ENCODE data around the gene MASP1. TPM values are rescaled to one million over a fixed set of nuclear protein-coding genes. Genes with fewer than 3 reads are reported as not detected.
A peak's percentile ranks its signal among the peaks of the same experiment; 100 is the strongest.

The MASP1 gene, protein sequence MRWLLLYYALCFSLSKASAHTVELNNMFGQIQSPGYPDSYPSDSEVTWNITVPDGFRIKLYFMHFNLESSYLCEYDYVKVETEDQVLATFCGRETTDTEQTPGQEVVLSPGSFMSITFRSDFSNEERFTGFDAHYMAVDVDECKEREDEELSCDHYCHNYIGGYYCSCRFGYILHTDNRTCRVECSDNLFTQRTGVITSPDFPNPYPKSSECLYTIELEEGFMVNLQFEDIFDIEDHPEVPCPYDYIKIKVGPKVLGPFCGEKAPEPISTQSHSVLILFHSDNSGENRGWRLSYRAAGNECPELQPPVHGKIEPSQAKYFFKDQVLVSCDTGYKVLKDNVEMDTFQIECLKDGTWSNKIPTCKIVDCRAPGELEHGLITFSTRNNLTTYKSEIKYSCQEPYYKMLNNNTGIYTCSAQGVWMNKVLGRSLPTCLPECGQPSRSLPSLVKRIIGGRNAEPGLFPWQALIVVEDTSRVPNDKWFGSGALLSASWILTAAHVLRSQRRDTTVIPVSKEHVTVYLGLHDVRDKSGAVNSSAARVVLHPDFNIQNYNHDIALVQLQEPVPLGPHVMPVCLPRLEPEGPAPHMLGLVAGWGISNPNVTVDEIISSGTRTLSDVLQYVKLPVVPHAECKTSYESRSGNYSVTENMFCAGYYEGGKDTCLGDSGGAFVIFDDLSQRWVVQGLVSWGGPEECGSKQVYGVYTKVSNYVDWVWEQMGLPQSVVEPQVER
- total RNA-seq, result not detected in 2 replicates

DNA sequence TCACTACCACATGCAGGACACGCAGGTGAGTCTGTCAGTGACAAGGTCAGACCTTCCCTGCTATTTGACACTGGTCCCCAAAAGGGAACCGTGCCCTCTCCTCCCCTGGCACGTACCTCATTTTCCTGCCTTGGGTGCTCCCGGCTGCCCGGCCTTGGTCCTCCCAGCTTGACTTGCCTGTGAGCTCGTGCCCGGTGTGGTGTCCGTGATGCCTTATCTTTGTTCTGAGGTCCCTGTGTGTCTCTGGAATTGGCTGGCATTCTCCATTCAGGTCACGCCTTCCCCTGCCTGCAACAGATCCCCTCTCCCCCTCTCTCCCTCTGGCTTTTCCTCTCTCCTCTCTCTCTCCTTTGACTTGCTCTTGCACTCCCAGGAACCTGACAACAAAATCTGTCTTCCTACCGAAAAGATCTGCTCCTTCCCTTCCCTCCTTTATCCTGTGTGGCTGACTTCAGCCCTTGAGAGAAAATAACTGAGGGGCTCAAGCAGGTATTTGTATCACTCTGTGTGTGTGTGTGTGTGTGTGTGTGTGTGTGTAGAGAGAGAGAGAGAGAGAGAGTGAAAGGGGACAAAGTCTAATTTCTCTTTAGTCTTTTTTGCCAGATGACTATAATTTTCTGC lies at the start of gene MASP1:
TSS of gene MASP1 (minus strand) at position 226 of the 621 bp plus-strand sequence. CDS start at position 121, 105 bp downstream.
- intact Hi-C loops (cut with micrococcal nuclease), result no loop called here
- Mint-ChIP-seq H3K36me3 (ENCODE audit: low read depth) (no peaks in the 10 kb centered on the region), H3K9me3 (no peaks in the 10 kb centered on the region), H3K4me1 (no peaks in the 10 kb centered on the region), H3K27me3 (peaks cover 40% of the 10 kb centered on the region), H3K27ac (no peak within 1 kb of the TSS), H3K4me3 (no peak within 1 kb of the TSS)
- DNase-seq, result no peak

DNA sequence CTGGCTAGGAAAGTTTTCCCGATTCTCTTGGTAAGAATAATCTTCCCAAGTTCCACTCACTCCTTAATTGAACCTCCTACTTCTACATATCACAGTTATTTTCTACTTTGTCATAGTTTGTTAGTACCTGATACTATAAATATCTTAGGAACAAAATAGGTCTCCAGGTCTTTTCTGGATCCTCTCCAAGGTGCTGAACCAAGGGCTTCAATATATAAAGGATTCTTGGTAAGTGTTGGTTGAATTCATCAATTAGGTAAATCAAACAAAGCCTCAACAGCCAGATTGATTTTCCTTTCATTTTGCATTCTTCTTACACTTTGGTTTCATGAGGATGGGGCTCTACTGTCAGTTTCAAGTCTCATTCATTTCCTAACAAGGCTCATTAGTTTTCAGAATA lies 49.0 kb upstream of the MASP1 start:
- Mint-ChIP-seq H3K9me3 (no peaks in the 10 kb centered on the region), H3K36me3 (ENCODE audit: low read depth) (no peaks in the 10 kb centered on the region), H3K4me3 (no peak overlapping the region), H3K4me1 (no peaks in the 10 kb centered on the region), H3K27me3 (peaks cover 27% of the 10 kb centered on the region), H3K27ac (no peak overlapping the region)
- no peak for DNase-seq
- intact Hi-C loops (cut with micrococcal nuclease), result no loop called here

DNA sequence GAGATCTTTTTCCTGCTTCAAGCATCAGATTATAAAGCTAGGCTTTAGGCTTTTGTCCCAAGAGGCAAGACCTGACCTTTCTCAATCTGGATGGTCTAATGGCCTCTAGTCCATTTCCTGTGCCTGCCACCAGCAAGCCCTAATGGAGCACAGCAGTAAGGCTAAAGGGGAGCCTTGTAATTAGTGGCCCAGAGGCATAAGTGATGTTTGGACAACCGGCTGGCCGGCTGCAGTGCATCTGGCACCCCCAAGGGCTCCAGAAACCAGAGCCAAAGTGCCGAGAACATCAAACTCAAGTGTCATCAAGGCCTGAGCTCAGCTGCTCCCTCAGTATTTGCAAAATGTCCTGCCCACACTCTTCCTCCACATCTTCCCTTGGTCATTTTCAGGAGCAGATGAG lies 44.8 kb upstream of the MASP1 start:
- no peak for DNase-seq
- intact Hi-C loops (cut with micrococcal nuclease), result no loop called here
- peaks cover 13% of the 10 kb centered on the region for H3K27me3 Mint-ChIP-seq
- no peaks in the 10 kb centered on the region for H3K9me3 Mint-ChIP-seq
- H3K4me1 Mint-ChIP-seq, result no peaks in the 10 kb centered on the region
- no peak overlapping the region for H3K4me3 Mint-ChIP-seq
- H3K27ac Mint-ChIP-seq, result no peak overlapping the region
- H3K36me3 Mint-ChIP-seq (ENCODE audit: low read depth), result no peaks in the 10 kb centered on the region

DNA sequence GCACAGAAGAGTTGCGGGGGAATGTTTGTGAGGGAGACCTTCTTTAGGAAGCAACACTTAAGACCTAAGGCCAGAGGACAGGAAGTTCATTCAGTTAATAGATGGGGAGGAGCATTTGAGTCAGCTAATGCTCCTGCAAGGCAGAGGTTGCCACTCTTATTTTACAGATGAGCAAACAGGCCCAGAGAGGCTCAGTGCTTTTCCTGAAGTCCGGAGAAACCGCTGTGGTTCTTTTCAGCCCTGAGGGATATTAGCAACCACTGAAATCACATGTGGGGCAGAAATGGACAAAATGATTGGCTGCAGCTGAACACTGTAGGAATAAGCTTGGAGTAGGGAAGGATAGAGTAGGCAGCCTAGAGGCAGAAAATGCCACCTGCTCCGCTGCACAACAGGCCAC lies 43.4 kb upstream of the MASP1 start:
- no peak overlapping the region for H3K4me3 Mint-ChIP-seq

DNA sequence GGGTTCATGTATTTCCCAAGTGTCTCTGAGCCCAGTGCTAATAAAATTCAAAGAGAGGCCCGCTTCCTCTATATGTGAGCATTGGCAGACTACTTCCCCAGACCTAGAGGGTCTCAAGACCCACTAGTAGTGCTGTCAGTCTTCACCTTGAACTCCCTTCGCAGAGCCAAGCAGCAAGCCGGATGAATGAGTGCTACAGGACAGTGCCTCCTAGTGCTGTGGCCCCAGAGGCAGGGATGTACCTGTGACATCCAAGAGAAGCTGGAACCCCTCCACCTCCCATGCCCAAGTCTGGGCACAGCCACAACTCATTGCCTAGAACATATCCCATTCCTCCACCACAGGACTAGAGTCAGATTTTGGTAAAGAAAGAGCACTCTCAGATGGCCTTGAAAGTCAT lies 37.2 kb upstream of the MASP1 start:
- intact Hi-C loops (cut with micrococcal nuclease), result no loop called here
- peak; percentile 37 for DNase-seq
- H3K4me1 Mint-ChIP-seq, result no peaks in the 10 kb centered on the region
- H3K9me3 Mint-ChIP-seq, result no peaks in the 10 kb centered on the region
- H3K27me3 Mint-ChIP-seq, result peaks cover 16% of the 10 kb centered on the region
- no peak overlapping the region for H3K27ac Mint-ChIP-seq
- H3K4me3 Mint-ChIP-seq, result no peak overlapping the region
- no peaks in the 10 kb centered on the region for H3K36me3 Mint-ChIP-seq (ENCODE audit: low read depth)

More for the DNA sequence above, 43.4 kb upstream of the MASP1 start:
- H3K9me3 Mint-ChIP-seq, result no peaks in the 10 kb centered on the region
- H3K4me1 Mint-ChIP-seq, result no peaks in the 10 kb centered on the region
- peaks cover 11% of the 10 kb centered on the region for H3K27me3 Mint-ChIP-seq
- H3K27ac Mint-ChIP-seq, result no peak overlapping the region
- DNase-seq, result peak; percentile 34
- intact Hi-C loops (cut with micrococcal nuclease), result no loop called here
- H3K36me3 Mint-ChIP-seq (ENCODE audit: low read depth), result no peaks in the 10 kb centered on the region

DNA sequence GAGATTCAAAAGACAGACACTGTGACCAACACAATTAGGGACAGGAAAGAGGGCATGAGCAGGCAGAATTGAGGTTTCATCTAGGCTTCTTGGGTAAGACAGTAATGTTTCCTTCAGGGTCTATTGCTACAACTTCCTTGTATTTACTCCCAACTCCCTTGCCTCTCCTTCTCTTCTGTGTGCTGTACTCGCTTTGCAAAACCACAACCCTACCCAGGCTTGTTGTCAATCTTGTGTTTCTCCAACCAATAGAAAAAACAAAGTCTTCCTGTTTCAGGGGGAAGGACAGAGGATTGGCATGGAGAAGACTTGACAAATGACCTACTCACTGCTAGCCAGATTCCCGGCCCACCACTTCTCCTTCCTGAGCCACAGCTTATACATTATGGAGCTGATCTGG lies 36.3 kb upstream of the MASP1 start:
- intact Hi-C loops (cut with micrococcal nuclease), result no loop called here
- no peak overlapping the region for H3K27ac Mint-ChIP-seq
- DNase-seq, result peak; percentile 46

DNA sequence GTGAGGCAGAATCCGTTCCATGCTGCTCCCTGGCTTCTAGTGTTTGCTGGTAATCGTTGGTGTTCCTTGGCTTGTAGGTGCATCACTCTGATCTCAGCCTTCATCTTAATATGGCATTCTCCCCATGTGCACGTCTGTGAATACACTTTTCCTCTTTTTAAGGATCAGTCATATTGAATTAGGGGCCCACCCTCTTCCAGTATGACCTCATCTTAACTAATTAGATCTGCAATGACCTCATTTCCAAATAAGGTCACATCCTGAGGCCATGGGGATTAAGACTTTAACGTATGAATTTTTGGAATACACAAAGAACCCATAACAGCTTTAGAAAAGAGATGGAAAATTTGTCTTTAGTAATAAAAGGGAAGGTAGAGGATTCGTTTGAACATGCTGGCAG lies 34.1 kb upstream of the MASP1 start:
- H3K27me3 Mint-ChIP-seq, result peaks cover 17% of the 10 kb centered on the region
- no peak overlapping the region for H3K27ac Mint-ChIP-seq
- no peaks in the 10 kb centered on the region for H3K9me3 Mint-ChIP-seq
- no peaks in the 10 kb centered on the region for H3K36me3 Mint-ChIP-seq (ENCODE audit: low read depth)
- no peak overlapping the region for H3K4me3 Mint-ChIP-seq
- intact Hi-C loops (cut with micrococcal nuclease), result no loop called here
- no peaks in the 10 kb centered on the region for H3K4me1 Mint-ChIP-seq
- no peak for DNase-seq

More for the DNA sequence above, 36.3 kb upstream of the MASP1 start:
- H3K9me3 Mint-ChIP-seq, result no peaks in the 10 kb centered on the region
- H3K4me3 Mint-ChIP-seq, result no peak overlapping the region
- peaks cover 19% of the 10 kb centered on the region for H3K27me3 Mint-ChIP-seq
- H3K36me3 Mint-ChIP-seq (ENCODE audit: low read depth), result no peaks in the 10 kb centered on the region
- no peaks in the 10 kb centered on the region for H3K4me1 Mint-ChIP-seq

DNA sequence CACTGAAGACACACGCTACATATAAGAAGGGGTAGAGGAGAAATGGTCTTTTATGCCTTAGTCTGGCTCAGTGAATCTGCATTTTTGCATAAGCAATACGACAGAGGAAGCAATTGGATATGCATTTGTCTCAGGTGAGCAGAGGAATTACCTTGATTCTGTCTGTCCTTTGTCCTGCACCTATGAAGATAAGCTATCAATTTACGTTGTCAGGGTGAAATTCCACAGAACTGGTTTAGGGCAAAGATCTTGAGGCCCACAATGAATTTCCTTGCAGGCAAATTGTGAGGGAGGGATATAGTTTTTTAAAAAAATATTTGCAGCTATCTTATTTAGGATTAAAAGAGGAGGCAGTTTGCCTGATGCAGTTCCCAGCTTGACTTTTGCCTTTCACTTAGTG lies 31.6 kb upstream of the MASP1 start:
- intact Hi-C loops (cut with micrococcal nuclease), result loop anchor here (5.0 kb wide), 1 partner anchor 114 kb away; no protein-coding TSS in a partner anchor
- Mint-ChIP-seq H3K4me3 (no peak overlapping the region), H3K27ac (no peak overlapping the region)

DNA sequence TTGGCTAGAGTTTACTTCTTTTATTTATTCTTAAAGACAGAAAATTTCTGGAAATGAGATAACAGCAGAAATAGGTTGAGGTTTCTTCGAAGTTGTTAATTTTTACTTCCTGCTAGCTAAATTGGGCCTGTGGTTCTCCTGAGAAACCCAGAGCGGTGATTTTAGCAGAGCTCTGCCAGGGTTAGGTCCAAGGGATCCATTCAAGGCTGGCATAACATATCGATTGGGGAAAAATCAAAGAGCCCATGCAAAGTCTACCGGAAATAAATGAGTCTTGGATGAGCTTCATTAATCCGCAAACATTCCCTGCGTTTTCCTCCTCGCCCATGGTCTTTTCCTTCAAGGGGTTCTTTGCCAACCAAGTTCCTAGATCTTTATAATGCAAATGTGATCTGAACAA lies 30.8 kb upstream of the MASP1 start:
- H3K4me3 Mint-ChIP-seq, result no peak overlapping the region
- intact Hi-C loops (cut with micrococcal nuclease), result loop anchor here (5.0 kb wide), 1 partner anchor 115 kb away; no protein-coding TSS in a partner anchor
- H3K36me3 Mint-ChIP-seq (ENCODE audit: low read depth), result no peaks in the 10 kb centered on the region
- no peak overlapping the region for H3K27ac Mint-ChIP-seq
- peaks cover 14% of the 10 kb centered on the region for H3K27me3 Mint-ChIP-seq
- DNase-seq, result peak; percentile 10
- H3K9me3 Mint-ChIP-seq, result no peaks in the 10 kb centered on the region
- peaks cover 7% of the 10 kb centered on the region for H3K4me1 Mint-ChIP-seq

More for the DNA sequence above, 31.6 kb upstream of the MASP1 start:
- Mint-ChIP-seq H3K36me3 (ENCODE audit: low read depth) (no peaks in the 10 kb centered on the region), H3K9me3 (no peaks in the 10 kb centered on the region), H3K4me1 (peaks cover 7% of the 10 kb centered on the region), H3K27me3 (peaks cover 11% of the 10 kb centered on the region)
- DNase-seq, result peak; percentile 26

DNA sequence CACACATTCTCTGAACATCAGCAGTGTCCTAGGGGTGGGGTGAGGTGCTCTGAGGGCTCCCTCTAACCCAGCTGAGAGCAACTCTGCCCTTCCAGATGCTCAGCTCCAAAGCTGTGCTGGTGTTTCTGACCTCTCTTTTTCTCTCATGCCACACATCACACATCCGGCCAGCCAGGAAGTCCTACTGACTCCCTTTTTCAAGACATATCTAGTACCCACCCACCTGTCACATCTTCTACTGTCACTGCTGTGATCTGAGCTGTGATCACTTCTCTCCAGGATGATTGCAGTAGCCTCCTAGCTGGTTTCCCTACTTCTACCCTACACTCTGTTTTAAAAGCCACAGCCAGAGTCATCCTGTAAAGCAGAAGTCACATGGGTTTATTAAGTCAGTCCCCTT lies 30.2 kb upstream of the MASP1 start:
- H3K4me3 Mint-ChIP-seq, result no peak overlapping the region
- peaks cover 19% of the 10 kb centered on the region for H3K27me3 Mint-ChIP-seq
- intact Hi-C loops (cut with micrococcal nuclease), result loop anchor here (5.0 kb wide), 1 partner anchor 116 kb away; no protein-coding TSS in a partner anchor
- DNase-seq, result peak; percentile 51
- H3K4me1 Mint-ChIP-seq, result peaks cover 7% of the 10 kb centered on the region
- H3K27ac Mint-ChIP-seq, result no peak overlapping the region
- H3K9me3 Mint-ChIP-seq, result no peaks in the 10 kb centered on the region
- no peaks in the 10 kb centered on the region for H3K36me3 Mint-ChIP-seq (ENCODE audit: low read depth)

DNA sequence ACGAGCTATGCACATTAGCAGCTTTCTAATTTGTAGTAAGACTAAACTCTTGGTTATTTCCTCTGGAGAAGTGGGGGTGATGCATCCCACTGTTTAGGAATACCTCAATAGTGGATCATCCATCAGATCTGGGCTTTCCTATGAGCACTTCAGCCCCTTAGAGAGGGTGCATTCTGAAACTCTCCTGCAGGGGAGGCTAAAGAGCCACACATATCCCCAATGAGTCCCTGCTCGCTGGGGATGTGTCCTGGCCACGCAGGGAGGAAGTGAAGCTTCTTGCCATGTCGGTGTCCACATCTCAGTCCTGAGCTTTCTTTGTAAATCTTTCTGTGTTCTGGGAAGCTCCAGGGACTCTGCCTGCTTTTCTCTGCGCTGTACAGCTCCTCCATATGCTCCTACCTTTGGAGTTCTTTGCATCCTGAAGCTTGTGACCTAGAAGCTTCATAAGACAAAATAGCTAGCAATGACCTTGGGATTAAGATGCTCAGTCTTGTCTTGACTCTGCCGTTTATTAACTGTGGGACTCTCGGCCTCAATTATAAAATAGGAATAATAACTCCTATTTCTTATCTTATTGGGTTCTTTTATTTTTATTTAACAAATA lies 28.3 kb upstream of the MASP1 start:
- Mint-ChIP-seq H3K4me1 (peaks cover 7% of the 10 kb centered on the region), H3K4me3 (no peak overlapping the region), H3K27me3 (peaks cover 22% of the 10 kb centered on the region), H3K36me3 (ENCODE audit: low read depth) (no peaks in the 10 kb centered on the region), H3K27ac (no peak overlapping the region), H3K9me3 (no peaks in the 10 kb centered on the region)
- peak; percentile 90 for DNase-seq
- intact Hi-C loops (cut with micrococcal nuclease), result loop anchor here (1.0 to 5.0 kb wide), 5 partner anchors 100 to 394 kb away; no protein-coding TSS in a partner anchor

DNA sequence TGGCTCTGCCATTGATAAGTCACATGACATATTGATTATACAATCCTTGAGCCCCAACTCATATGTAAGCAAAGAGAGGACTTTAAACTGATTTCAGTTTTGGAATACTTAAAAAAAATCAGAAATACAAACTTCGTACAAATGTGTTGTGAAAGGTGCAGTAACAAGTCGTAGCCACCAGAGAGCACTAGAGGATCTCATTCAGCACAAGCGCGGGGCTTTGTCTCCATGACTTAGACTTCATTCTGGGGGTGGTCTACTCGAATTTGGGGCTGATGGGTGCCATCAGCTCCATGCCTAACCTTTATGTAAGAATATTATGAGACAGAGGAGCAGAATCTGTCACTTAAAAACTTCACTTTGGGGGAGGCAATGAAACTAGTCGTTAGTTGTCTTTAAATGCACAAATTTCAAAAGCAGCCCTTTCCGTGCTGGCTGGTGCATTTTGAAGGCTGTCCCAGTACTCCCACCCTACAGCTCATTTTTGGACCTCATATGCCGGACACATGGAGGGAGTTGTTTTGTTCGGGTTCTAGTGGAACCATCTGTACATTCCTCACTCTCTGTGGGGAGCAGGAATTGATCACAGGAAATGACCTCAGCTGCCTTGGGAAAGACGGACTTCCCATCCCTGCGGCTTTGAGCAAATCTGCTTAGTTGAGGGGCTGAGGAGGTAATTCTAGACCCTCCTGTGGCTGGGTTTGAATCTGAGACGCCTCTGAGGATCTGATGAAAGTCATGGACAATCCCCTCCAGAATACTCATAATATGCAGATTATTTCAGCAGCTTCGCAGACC lies 27.5 kb upstream of the MASP1 start:
- Mint-ChIP-seq H3K27me3 (peaks cover 24% of the 10 kb centered on the region), H3K27ac (no peak overlapping the region), H3K36me3 (ENCODE audit: low read depth) (no peaks in the 10 kb centered on the region), H3K4me3 (no peak overlapping the region), H3K4me1 (peaks cover 7% of the 10 kb centered on the region), H3K9me3 (no peaks in the 10 kb centered on the region)
- intact Hi-C loops (cut with micrococcal nuclease), result loop anchor here (1.0 kb wide), 4 partner anchors 99 to 395 kb away; no protein-coding TSS in a partner anchor
- DNase-seq, result peak; percentile 79

DNA sequence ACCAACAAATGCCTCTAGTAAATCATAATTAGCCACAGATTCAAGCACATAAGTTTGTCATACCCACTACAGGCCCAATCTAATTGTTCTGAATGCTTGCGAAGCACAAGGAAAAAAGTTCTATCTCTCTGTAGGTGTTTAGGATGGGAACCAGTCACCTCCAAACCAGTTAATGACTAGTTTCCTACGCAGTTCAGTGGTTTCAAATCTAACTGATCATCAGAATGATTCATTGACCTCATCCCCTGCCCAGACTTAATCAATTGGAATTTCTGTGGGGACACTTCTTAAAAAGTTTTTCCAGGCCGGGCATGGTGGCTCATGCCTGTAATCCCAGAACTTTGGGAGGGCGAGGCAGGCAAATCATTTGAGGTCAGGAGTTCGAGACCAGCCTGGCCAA lies 24.3 kb upstream of the MASP1 start:
- Mint-ChIP-seq H3K4me1 (peaks cover 7% of the 10 kb centered on the region), H3K27me3 (peaks cover 32% of the 10 kb centered on the region), H3K4me3 (no peak overlapping the region), H3K36me3 (ENCODE audit: low read depth) (no peaks in the 10 kb centered on the region), H3K9me3 (no peaks in the 10 kb centered on the region), H3K27ac (no peak overlapping the region)
- no peak for DNase-seq
- intact Hi-C loops (cut with micrococcal nuclease), result no loop called here
